Pancreas (tissue), 10 donors: Measurements from ENCODE around the gene PARP4. TPM values are rescaled to one million over a fixed set of nuclear protein-coding genes. Genes with fewer than 3 reads are reported as not detected.
"Not testable (repeated sequence)": the region's sequence is repeated elsewhere in the genome, so short reads cannot be mapped to it uniquely, and the experiment has no call there.

Experiments
- ATAC-seq, 4 donors: fragments of 200-7000 bp; cut with Tn5 transposase; one replicate each; pipeline versions ENCODE4 v1.8.0 to v1.9.1; 2020; ENCODE audit warnings: mild to moderate bottlenecking in 4 of 4, moderate library complexity in 4 of 4
- DNase-seq, 6 donors: peaks; one replicate each; pipeline ENCODE4 v3.0.0-alpha.2; 2020
- FAIRE-seq: peaks from 2 replicates; lab custom pipeline; 2012; peaks lifted over from hg19 to GRCh38; lab: Jason Lieb, UNC
- H3K27ac ChIP-seq, 4 donors: fragments of 200-600 bp; sonication (generic); 1 replicate in 3 of 4; 2 replicates in 1 of 4; pipeline versions ENCODE4 v1.5.0 to v1.8.0; 2020
- H3K27me3 ChIP-seq, 4 donors: fragments of 200-600 bp; one replicate each; pipeline ENCODE4 v1.8.0; 2021
- H3K36me3 ChIP-seq, 3 donors: fragments of 200-600 bp; sonication (generic) in 1 of 3; one replicate each; pipeline versions ENCODE4 v1.5.0 to v1.8.0; 2020 to 2021
- H3K4me1 ChIP-seq, 3 donors: fragments of 200-600 bp; one replicate each; pipeline ENCODE4 v1.8.0; 2021
- H3K4me3 ChIP-seq, 4 donors: fragments of 200-600 bp; sonication (generic) in 2 of 4; one replicate each; pipeline versions ENCODE4 v1.5.0 to v1.8.0; 2020 to 2021
- H3K9me3 ChIP-seq, 4 donors: fragments of 200-600 bp; one replicate each; pipeline ENCODE4 v1.8.0; 2021
- CTCF ChIP-seq, 4 donors: fragments of 200-600 bp; sonication (generic) in 3 of 4; IDR thresholded peaks; one replicate each; pipeline versions ENCODE4 v1.5.0 to v1.8.0; 2021; ENCODE audit warnings: antibody characterized with exemption in 4 of 4
- WGBS, 2 donors: extraction: QIAGEN DNeasy Blood & Tissue Kit; methylation state at CpG; one replicate each; pipeline ENCODE4 v1.1.7; 2013; 5-methylcytosine and 5-hydroxymethylcytosine counted together
- intact Hi-C, 3 donors: fragments of 100-400 bp; cut with DNase I; formaldehyde crosslinking; loops; one replicate each; pipeline versions ENCODE4 v1.11.1 to v1.14.2; 2022
- polyA plus RNA-seq, 2 donors: library from polyadenylated mRNA; stranded (reverse); fragments of 200-250 nt; gene quantifications; one replicate each; pipeline ENCODE4 v1.2.3, GENCODE V29; 2013
- total RNA-seq, 6 donors: library from RNA; stranded (reverse); fragmentation: NEBNext Ultra II Directional in 4 of 6; extraction: Animal tissue kit (Norgen Biotek cat#: 25700) in 4 of 6; gene quantifications; one replicate each; pipeline versions ENCODE4 v1.2.1 to v1.2.4, GENCODE V29; 2021 to 2023
- donor health status: healthy with polysubstance abuse.
- donor health status: DM: no; HTN: no; CAD: no; lungs with moderate emphysema.
- donor health status: DM: no; HTN: no; CAD: no.
- donor health status: control.
- donor health status: control.
- donor health status: Bipolar disorder and iron deficiency.
- donor health status: DM: yes; HTN: yes; CAD: no.
- donor health status: DM: no; HTN: no; CAD: no.
- donor health status: DM: no; HTN: no; CAD: no.
- donor health status: DM: yes; HTN: yes; CAD: no.

Gene PARP4
- total and polyA plus RNA-seq, 8 donors: 7.9 to 33.4 (median 15.2) TPM

GRCh38 chr13:24407844-24408243 lies 104.7 kb downstream of the PARP4 start:
- H3K4me1 ChIP-seq: no peaks in the 10 kb centered on the region
- no peak overlapping the region for H3K4me3 ChIP-seq
- DNase-seq (no peak), ATAC-seq (no peak), FAIRE-seq (no peak)
- no peaks in the 10 kb centered on the region for H3K9me3 ChIP-seq
- no peaks in the 10 kb centered on the region for H3K27me3 ChIP-seq
- H3K36me3 ChIP-seq: no peaks in the 10 kb centered on the region
- no peak overlapping the region for H3K27ac ChIP-seq
- no peak for TF ChIP-seq CTCF (IDR thresholded peaks at IDR 0.05)
- intact Hi-C loops: no loop called here
- 58 to 74% methylated on average over 3 of the region's 3 CpGs for WGBS, 2 donors

- H3K27ac ChIP-seq: no peak overlapping the region
- intact Hi-C loops: no loop called here
- peak; percentile 71 for FAIRE-seq
- no peak for TF ChIP-seq CTCF (IDR thresholded peaks at IDR 0.05)
- no peak for DNase-seq
- no peaks in the 10 kb centered on the region for H3K27me3 ChIP-seq
- H3K4me3 ChIP-seq: no peak overlapping the region
- WGBS, 2 donors: 65 to 77% methylated on average over 4 of the region's 4 CpGs
- H3K9me3 ChIP-seq: no peaks in the 10 kb centered on the region
- ATAC-seq: no peak
- no peaks in the 10 kb centered on the region for H3K36me3 ChIP-seq
- no peaks in the 10 kb centered on the region for H3K4me1 ChIP-seq
These were observed 106.1 kb downstream of the PARP4 start for GRCh38 chr13:24406524-24406923.

GRCh38 chr13:24396821-24397220 lies 115.8 kb downstream of the PARP4 start:
- TF ChIP-seq CTCF (IDR thresholded peaks at IDR 0.05): no peak

GRCh38 chr13:24392972-24393371 lies 119.6 kb downstream of the PARP4 start:
- Histone ChIP-seq H3K27ac (no peak overlapping the region), H3K9me3 (no peaks in the 10 kb centered on the region), H3K27me3 (no peaks in the 10 kb centered on the region), H3K4me3 (no peak overlapping the region), H3K4me1 (no peaks in the 10 kb centered on the region), H3K36me3 (no peaks in the 10 kb centered on the region)
- no peak for ATAC-seq
- no peak for FAIRE-seq
- intact Hi-C loops: no loop called here
- no peak for DNase-seq
- 86 to 90% methylated on average over 4 of the region's 4 CpGs for WGBS, 2 donors
- no peak for TF ChIP-seq CTCF (IDR thresholded peaks at IDR 0.05)

More at GRCh38 chr13:24396821-24397220, 115.8 kb downstream of the PARP4 start:
- Histone ChIP-seq H3K27me3 (no peaks in the 10 kb centered on the region), H3K4me1 (no peaks in the 10 kb centered on the region), H3K9me3 (no peaks in the 10 kb centered on the region), H3K36me3 (no peaks in the 10 kb centered on the region), H3K27ac (no peak overlapping the region), H3K4me3 (no peak overlapping the region)
- ATAC-seq (no peak), FAIRE-seq (no peak), DNase-seq (no peak)
- WGBS, 2 donors: 87% methylated on average over 2 of the region's 2 CpGs
- intact Hi-C loops: no loop called here

GRCh38 chr13:24391771-24392683 lies 120.6 kb downstream of the PARP4 start:
- H3K4me1 ChIP-seq, intact Hi-C loops, H3K36me3 ChIP-seq, DNase-seq, H3K4me3 ChIP-seq, H3K27me3 ChIP-seq, H3K27ac ChIP-seq, ATAC-seq, H3K9me3 ChIP-seq, FAIRE-seq: not testable (repeated sequence)
- 77 to 83% methylated on average over 22 to 26 of the region's 27 CpGs for WGBS, 2 donors

- H3K4me3 ChIP-seq, H3K9me3 ChIP-seq, DNase-seq, H3K27ac ChIP-seq, H3K27me3 ChIP-seq, ATAC-seq, FAIRE-seq, intact Hi-C loops, H3K36me3 ChIP-seq, H3K4me1 ChIP-seq: not testable (repeated sequence)
- 89 to 94% methylated on average over 6 to 9 of the region's 9 CpGs for WGBS, 2 donors
These were observed 121.8 kb downstream of the PARP4 start for GRCh38 chr13:24390795-24391194.
